ENCODE data around the gene LIPA.
"Not testable (repeated sequence)": the region's sequence is repeated elsewhere in the genome, so short reads cannot be mapped to it uniquely, and the experiment has no call there.

The LIPA gene

DNA sequence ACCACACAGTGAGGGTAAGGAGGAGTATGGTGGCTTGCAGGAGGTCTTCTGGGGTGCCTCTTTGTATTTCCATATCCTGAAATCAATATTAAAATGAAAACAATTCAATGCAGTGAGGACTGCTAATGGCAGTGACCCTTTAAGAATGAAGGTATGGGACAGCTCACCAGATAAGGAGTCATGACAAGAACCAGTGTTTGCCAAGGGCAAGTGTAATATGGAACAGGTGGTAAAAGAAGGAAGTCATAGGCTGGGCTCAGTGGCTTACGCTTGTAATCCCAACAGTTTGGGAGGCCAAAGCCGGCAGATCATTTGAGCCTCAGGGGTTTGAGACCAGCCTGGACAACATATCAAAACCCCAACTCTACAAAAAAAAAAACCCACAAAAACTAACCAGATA is 20.0 kb upstream of the LIPA start:
- DNase-seq (ENCODE audit: low spot score) (no peak), FAIRE-seq (no peak)

DNA sequence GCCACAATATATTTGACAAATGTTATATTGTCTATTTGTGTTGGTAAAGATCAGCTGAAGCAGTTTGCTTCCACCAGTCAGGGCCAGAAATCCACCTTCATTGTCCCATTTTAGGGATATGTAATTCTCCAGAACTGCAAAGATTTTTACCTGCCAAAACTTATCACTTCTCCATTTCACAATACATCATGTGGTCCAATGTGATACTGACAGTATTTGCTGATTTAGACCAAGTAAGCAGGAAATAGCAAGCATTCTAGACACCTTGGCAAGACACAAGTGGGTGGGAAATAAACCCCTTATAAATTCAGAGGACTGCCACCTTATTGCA is 18.5 kb upstream of the LIPA start:
- FAIRE-seq: no peak

DNA sequence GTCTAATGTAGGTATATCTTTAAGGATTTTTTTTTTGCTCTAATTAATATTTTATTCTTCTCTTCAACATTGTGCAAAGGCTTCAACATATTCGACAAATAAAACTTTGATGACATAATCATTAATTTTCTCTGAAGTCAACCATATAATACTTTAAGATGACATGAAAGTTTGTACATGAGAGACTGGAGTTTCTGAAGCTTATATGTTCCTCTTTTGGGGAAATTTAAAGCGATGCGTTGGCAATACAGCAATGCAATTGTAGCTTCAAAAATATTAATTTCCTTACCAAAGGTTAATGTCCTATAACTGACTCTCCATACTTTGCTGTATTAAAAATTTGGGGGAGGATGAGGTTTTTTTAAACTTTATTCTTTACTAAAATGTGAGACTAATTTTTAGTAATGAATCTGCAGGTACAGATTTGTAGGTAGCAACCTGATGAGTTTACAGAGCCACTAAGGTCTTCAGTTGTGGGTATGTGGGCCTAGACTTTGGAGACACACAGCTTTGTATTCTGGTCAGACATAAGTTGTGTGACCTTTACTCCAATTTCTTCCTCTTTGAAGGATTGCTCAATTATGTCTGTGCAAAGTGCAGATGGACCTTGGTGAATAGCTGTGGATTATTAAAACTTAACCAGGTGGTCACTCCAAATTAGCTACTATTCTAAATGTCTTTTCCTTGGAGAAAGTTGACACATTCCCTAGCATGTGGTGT is 18.0 kb upstream of the LIPA start:
- FAIRE-seq (peak; percentile 38), DNase-seq (ENCODE audit: low spot score) (no peak)

More for the DNA sequence above, 18.5 kb upstream of the LIPA start:
- DNase-seq (ENCODE audit: low spot score): no peak

DNA sequence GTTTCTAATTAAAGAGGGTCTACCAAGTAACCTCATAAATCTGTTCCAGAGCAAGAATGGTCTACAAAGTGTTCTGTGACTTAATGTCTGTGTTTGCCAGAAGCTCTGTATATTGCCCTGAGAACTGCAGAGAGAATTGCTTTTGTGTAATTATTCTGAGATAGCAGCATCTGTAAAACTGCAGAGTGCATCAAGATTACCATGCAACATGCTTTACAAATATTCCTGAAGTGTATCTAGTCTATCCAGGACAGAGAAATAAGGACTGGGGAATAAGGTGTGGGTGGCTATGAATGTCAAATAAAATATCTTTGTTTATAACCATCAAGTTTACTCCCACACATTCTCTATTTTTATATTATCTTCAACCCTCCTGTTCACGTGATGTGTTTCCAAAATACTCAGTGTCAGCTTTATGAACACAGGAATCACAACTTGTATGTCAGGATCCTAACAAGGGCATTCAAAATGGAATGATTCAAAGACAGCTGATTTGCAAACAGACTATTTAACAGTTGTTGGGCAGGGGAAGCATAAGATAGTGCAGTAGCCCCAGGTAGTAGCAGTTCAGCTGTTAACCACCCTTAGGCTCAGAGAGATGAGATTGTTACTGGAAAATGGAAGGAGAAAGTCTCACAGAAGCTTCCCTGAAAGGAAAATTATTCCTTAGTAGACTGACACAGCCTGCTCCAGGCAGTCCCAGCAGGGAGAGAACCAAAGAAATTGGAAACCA is 15.3 kb upstream of the LIPA start:
- no peak for FAIRE-seq

DNA sequence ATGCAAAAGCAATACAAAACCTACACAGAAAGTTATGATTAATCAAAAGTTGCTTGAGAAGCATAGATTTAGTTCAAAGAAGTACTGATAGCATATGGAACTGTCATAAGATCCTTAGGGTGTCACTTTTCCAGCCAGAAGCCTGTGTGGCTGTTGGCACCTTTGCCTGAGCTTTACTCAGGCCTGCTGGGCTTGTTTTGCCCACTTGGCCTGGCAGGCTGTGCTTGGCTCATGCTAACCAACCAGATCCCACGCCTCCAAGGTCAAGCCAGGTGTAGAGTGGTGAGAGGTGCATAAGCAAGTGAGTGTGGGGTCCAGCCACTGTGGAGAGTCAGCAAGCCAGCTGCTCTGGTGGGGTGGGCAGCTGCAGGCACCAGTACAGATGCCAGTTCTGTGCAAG is 12.0 kb upstream of the LIPA start:
- DNase-seq (ENCODE audit: low spot score) (no peak), FAIRE-seq (no peak)

More for the DNA sequence above, 15.3 kb upstream of the LIPA start:
- DNase-seq (ENCODE audit: low spot score): no peak

DNA sequence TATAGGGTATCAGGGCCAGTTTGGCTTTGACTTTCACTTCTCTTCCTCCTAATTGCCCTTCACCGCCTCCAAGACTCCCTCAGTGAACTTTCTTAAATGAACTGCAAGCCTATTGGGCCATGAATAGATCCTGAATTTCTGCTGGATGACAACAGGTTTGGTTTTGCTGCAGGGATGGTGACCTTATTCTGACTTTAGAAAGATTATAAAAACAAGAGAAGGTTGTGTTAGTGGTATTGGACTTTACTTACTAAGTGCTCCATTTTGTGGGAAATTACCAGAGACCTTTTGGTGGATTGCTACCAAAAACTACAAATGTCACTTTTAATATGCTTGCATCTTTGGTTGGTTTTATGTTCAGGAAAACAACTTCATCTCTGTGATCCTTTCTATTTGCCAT is 11.5 kb upstream of the LIPA start:
- FAIRE-seq (no peak), DNase-seq (ENCODE audit: low spot score) (no peak)

DNA sequence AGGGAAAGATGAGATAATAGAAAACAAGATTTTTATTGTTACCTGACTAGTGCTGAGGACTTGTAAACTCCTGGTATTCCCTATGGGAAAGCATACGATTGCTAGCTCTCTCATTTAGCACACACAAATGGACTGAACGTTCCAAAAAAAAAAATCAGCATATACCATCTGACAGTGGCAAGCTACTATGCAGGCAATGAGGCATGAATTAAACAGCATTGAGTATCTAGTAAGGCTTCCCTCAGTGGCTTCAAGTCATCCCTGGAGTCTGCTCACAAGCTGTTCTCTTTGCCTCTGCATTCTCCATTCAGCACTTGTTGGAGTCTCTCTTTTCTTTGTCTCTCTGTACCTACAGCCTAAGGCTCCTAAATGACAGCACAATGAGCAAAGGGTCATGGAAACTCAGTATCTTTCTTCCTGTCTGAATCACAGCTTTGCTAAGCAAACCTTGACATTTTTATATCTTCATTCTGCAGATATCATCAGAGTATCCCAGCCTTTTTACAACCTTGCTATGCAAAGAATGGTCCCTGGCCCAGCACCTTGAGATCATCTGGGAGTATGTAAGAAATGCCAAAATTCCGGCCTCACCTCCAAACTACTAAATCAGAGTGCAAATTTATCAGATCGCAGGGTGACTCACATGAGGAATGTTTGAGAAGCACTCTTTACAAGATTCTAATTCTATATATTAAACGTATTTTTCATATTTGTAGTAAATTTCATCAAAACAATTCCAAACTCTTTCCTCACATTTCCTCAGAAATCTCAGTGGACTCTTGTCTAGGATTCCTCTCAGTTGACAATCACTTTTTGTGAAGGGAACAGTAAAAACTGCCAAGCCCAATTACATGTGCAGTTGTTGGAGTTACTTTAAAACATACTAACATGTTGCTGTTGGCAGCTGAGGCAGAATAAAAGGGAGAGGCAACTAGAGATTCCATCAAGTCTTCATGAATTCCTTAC is 10.8 kb upstream of the LIPA start:
- FAIRE-seq (no peak), DNase-seq (ENCODE audit: low spot score) (peak; percentile 13)

DNA sequence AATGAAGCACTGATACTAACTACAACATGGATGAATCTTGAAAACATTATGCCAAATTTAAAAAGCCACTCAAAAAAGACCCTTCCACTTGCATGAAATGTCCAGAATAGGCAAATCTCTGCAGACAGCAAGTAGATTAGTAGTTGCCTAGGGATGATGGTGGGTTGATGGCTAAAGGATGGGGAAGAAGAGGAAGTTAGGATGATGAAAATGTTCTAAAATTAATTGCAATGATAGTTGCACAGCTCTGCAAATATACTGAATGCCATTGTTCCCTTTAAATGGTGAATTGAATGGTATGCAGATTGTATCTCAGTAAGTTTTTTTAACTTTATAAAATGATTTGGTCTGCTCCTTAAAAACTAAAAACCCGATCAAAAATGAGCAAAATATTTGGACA is 7.3 kb upstream of the LIPA start:
- no peak for DNase-seq (ENCODE audit: low spot score)
- FAIRE-seq: no peak

DNA sequence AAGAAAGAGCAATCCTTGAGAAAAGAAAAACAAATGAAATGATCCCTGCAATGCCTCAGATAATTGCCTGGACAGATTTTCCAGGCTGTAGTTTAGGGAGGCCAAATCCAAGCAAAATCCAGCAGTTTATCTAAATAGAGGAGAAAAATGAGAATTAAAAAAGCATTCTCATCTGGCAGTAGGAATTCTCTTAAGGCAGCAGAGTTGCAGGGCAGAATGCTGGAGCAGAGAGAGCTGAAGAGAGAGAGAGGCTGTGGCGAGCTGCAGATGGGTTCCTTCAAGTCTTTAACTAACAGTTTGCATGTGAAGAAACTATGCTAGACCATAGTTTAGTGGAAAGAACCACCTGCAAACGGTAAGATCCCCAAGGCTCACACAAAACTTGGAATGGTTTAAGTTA is 6.0 kb upstream of the LIPA start:
- no peak for FAIRE-seq
- DNase-seq (ENCODE audit: low spot score): no peak

DNA sequence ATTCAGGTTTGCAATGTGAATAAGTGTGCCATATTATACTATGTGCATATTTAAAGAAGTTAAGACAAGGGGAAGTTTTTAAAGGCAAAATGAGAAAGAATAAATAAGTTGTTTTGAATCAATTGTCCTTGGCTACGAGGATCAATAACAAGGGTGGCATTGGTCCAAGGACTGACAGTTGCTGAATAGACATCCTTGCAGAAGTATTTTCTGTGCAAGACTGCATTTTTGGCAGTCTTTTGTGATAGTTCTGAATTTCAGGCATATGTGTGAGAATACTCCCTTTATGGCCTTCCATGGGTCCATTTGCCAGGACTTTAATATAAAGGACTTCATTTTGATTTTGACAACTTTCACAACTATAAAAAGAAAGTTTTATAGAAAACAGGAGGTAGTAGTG is 5.4 kb upstream of the LIPA start:
- no peak for DNase-seq (ENCODE audit: low spot score)
- no peak for FAIRE-seq

DNA sequence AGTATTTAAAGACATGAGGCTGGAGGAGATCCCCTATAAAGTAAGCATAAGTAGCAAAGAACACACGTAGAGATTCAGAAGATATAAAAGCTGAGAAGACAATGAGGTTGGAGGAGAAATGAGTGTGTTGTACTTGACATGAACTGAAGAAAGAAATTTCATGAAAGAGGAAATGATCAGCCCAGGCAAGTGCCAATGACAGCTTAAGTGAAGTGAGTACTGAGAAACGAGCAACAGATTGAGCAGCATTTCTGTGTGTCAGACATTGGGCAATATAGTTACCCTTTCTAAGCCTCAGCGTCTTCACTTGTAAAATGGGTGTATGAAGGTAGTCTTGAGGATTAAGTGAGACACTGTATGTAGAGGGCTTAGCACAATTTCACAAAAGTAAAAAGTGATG is 4.8 kb upstream of the LIPA start:
- DNase-seq (ENCODE audit: low spot score): no peak
- no peak for FAIRE-seq

DNA sequence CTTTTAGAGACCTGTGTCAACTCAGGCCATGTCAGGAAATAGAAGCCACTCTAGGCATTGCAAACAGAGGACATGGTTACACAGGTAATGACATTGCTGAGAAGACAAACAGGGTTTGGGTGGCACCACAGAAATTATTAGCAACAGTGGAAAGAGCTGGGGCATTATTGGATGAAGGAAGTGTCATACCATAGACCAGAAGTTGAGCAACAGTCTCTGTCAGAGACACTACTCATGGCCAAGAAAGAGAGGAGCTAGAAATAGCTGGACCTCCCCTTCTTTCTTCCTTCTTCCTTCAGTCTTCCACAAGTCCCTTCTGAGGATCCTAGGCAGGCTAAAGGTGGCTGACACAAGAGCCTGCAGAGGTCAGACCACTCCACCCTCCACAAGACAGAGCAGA is 4.2 kb upstream of the LIPA start:
- FAIRE-seq: no peak
- DNase-seq (ENCODE audit: low spot score): no peak

DNA sequence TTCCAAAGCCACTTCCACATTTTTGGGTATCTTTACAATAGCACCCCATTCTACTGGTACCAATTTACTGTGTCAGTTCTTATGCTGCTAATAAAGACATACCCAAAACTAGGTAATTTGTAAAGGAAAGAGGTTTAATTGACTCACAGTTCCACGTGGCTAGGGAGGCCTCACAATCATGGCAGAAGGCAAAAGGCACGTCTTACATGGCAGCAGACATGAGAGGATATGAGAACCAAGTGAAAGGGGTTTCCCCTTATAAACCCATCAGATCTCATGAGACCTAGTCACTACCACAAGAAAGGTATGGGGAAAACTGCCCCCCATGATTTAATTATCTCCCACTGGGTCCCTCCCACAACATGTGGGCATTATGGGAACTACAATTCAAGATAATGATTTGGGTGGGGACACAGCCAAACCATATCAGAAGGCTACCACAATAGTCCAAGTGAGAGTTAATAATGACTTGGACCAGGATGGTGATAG is 3.6 kb upstream of the LIPA start:
- not testable (repeated sequence) for FAIRE-seq; DNase-seq (ENCODE audit: low spot score)

DNA sequence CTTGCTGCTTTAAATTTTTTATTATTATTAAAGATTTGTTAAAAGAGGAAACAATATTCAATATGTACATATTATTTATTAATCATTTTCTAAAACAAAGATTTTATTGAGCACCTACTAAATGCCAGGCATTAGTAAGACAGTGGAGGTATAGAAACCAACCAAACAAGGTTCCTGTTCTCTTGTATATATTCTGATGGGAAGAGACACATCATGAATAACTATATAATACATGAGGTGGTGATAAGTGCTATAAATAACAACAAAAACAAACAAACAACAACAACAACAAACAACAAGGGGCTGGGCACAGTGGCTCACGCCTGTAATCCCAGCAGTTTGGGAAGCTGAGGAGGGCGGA is 630 bp upstream of the LIPA start:
- DNase-seq (ENCODE audit: low spot score): no peak
- no peak for FAIRE-seq

DNA sequence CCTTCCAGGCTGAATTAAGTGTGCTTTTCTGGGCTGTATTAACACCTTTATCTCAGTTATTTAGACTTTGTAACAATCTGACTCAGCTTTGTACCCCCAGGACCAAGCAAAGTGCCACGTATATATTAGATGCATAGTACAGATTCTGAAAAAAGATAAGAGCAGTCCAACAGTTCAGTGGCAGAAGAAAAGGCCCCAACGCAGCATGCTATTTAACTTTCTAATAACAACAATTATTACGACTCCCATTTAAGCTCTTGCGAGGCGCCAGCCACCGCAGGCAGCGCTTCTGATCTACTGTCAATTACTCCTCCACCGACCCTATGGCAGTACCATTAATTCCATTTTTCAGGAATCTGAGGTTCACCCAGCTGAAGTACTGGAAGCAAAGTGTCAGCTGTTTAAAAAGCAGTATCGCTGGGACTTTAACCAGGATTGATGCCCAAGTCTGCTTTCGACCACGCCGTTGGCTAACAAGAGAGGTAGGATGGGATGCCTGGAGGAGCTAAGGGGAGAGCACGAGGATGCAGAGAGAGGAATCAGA is 638 bp downstream of the LIPA start:
- DNase-seq (ENCODE audit: low spot score) (no peak), FAIRE-seq (no peak)

DNA sequence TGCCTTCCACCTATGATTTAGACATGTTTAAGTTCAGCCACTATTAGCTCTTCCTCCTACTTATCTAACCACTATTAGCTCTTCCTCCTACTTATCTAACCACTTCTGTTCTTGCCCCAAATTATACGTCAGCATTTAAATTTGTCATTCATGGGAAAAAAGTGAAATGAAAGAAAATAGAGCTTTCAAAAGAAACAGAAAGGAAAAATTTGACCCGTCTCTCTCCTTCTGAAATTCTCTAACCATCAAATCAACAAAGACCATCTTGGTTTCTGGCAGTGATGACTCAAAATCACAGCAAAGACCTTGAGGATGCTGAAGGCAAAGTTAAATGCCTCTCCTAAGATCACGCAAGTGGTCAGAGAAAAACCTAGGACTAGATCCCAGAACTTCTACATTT is 2.6 kb downstream of the LIPA start:
- FAIRE-seq (no peak), DNase-seq (ENCODE audit: low spot score) (no peak)

DNA sequence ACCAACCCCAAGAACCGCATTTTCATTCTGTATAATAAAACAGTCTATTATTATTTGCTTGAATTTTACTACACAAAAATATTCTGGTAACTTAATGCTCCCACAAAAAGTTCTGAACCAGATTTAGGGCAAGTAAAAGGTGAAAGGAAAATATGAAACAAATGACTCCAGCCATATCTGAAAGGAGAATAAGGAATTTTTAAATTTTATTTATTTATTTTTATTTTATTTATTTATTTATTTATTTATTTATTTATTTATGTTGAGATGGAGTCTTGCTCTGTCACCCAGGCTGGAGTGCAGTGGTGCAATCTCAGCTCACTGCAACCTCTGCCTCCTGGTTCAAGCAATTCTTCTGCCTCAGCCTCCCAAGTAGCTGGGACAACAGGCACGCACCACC is 4.0 kb downstream of the LIPA start:
- FAIRE-seq; DNase-seq (ENCODE audit: low spot score): not testable (repeated sequence)

DNA sequence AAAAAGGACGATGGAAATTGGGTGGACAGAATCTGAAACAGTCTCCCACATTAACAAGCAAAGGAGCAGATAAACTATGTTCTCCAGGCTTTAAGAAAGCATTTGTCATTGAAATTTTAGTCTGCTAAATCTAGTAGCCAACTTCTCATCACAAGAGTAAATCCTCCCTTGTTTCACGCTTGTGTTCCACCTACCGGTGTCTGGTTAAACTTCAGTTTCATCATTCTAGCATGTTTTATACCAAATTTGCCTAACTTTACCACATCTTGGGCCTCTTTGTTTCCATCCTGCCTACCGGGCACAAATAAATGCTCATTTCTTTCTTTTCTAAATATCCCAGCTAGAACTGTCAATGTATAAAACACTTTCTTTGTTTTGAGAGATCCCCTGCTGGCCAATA is 5.8 kb downstream of the LIPA start:
- FAIRE-seq: no peak

DNA sequence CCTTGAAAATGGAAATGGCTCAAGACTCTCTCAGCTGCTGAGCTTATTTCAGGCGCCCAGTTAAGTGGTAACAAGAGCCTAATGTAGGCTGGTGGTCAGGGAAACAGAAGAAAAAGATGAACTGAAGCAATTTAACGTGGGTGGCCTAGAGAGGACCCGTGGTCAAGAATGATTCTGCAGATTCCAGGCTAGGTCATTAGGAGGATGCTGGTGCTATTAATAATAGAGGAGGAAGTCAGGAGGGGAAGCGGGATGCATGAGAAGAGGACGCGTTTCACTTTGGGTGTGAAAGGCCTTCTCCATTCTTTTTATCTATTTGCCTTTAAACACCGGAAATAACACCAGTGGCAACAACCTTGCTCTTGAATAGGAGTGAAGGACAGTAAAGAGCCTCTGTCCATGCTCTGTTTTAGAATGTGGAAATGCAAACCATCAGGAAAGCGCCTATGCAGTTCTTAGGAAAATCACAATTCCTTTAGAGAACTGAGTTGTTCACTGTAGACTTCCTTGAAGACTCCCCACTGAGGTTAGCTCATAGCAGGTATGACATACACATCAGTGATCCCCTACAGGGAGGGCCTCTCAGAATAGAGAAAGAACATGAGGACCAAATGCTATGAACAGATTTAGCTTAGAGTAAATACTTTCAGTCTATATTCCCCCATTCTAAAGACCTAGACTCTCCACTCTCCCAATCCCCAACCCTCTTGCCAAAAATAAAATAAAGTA is 8.6 kb downstream of the LIPA start:
- no peak for DNase-seq (ENCODE audit: low spot score)
- FAIRE-seq: no peak

More for the DNA sequence above, 5.8 kb downstream of the LIPA start:
- DNase-seq (ENCODE audit: low spot score): no peak

DNA sequence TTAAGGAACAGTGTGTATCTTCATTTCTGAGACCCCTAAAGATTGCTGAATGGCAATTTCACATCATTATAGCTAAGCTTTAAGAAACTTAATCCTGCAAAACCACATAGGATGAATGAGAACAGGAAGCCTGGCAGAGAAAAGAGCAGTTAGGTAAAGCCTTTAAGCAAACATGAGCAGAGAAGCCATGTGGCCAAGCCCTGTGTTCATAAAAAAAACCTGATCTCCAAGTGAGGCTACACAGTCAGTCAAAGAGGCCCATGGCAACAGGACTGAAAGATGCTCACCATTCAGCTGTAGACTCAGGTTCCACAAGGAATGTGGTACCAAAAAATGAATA is 9.3 kb downstream of the LIPA start:
- FAIRE-seq (no peak), DNase-seq (ENCODE audit: low spot score) (no peak)
